Common myeloid progenitor, CD34-positive (primary cell): ENCODE measurements around the gene PRRT2.
A peak's percentile ranks its signal among the peaks of the same experiment; 100 is the strongest.
"Not testable (repeated sequence)": the region's sequence is repeated elsewhere in the genome, so short reads cannot be mapped to it uniquely, and the experiment has no call there.

Source experiments
- CTCF ChIA-PET: fragments of 350-600 bp; sonication (Branson Sonifier 250); formaldehyde crosslinking; loops from one replicate; lab custom pipeline; 2021; ENCODE audit warnings: antibody characterized with exemption; lab: Charles Lee
- POLR2A ChIA-PET: fragments of 350-600 bp; sonication (Branson Sonifier 250); formaldehyde crosslinking; loops from one replicate; lab custom pipeline; 2021; ENCODE audit warnings: antibody characterized with exemption; lab: Charles Lee
- DNase-seq, 3 donors: peaks; one replicate each; pipeline versions ENCODE4 v3.0.0 to v3.0.0-alpha.2; 2013
- H3K27ac ChIP-seq, 2 experiments: 1 replicate in 1 of 2; 2 replicates in 1 of 2; pipeline ENCODE4 v1.7.0; 2013; ENCODE audit warnings: inconsistent platforms in 2 of 2, low read length in 2 of 2, mild to moderate bottlenecking in 2 of 2, low read depth in 1 of 2, moderate library complexity in 1 of 2; ENCODE audit not compliant: severe bottlenecking in 2 of 2, insufficient read depth in 1 of 2, poor library complexity in 1 of 2
- H3K27me3 ChIP-seq, 5 experiments: replicated peaks in 2 of 5; 1 replicate in 3 of 5; 2 replicates in 2 of 5; pipeline versions ENCODE4 v1.6.1 to v1.7.0; 2013; ENCODE audit warnings: low read length in 4 of 5, mild to moderate bottlenecking in 2 of 5, moderate library complexity in 2 of 5, inconsistent platforms in 1 of 5; ENCODE audit not compliant: insufficient read depth in 5 of 5, control insufficient read depth in 4 of 5
- H3K36me3 ChIP-seq, 4 experiments: 1 replicate in 2 of 4; 2 replicates in 2 of 4; pipeline versions ENCODE4 v1.6.1 to v1.7.0; 2013; ENCODE audit warnings: low read length in 3 of 4, control low read depth in 1 of 4, mild to moderate bottlenecking in 1 of 4; ENCODE audit not compliant: control insufficient read depth in 4 of 4, insufficient read depth in 4 of 4
- H3K4me1 ChIP-seq, 4 experiments: 1 replicate in 3 of 4; 2 replicates in 1 of 4; pipeline versions ENCODE4 v1.6.1 to v1.7.1; 2013; ENCODE audit warnings: low read length in 3 of 4, mild to moderate bottlenecking in 3 of 4, control low read depth in 1 of 4, inconsistent platforms in 1 of 4, moderate library complexity in 1 of 4; ENCODE audit not compliant: control insufficient read depth in 4 of 4, insufficient read depth in 4 of 4; ENCODE audit errors: control extremely low read depth in 1 of 4
- H3K4me3 ChIP-seq, 7 experiments: 1 replicate in 4 of 7; 2 replicates in 3 of 7; pipeline versions ENCODE4 v1.5.1 to v1.7.0; 2013; ENCODE audit warnings: mild to moderate bottlenecking in 7 of 7, low read length in 6 of 7, moderate library complexity in 6 of 7, inconsistent platforms in 2 of 7, low read depth in 2 of 7, control low read depth in 1 of 7; ENCODE audit not compliant: insufficient read depth in 4 of 7, control insufficient read depth in 1 of 7; ENCODE audit errors: extremely low read depth in 1 of 7
- H3K9me3 ChIP-seq, 5 experiments: 1 replicate in 4 of 5; 2 replicates in 1 of 5; pipeline versions ENCODE4 v1.6.1 to v1.7.1; 2013; ENCODE audit warnings: low read length in 4 of 5, mild to moderate bottlenecking in 2 of 5, inconsistent platforms in 1 of 5, low read depth in 1 of 5, moderate library complexity in 1 of 5; ENCODE audit not compliant: control insufficient read depth in 4 of 5, insufficient read depth in 2 of 5; ENCODE audit errors: control extremely low read depth in 1 of 5
- WGBS: methylation state at CpG from one replicate; pipeline ENCODE4 v1.1.5; 2013; ENCODE audit not compliant: insufficient coverage; 5-methylcytosine and 5-hydroxymethylcytosine counted together

Gene PRRT2

GRCh38 chr16:29783094-29783953, 28.7 kb upstream of the PRRT2 start:
- peaks cover 0 to 10% (median 5%) of the 10 kb centered on the region in 4 experiments for H3K4me1 ChIP-seq
- not testable (repeated sequence) for H3K9me3 ChIP-seq, DNase-seq, H3K27ac ChIP-seq, H3K27me3 ChIP-seq, H3K4me3 ChIP-seq, H3K36me3 ChIP-seq
- 100% methylated on average over 10 of the region's 13 CpGs for WGBS
- POLR2A ChIA-PET = interaction anchor here (1.0 kb wide), 1 partner anchor 37 kb away, joined by 3 read pairs; the partner anchor contains the start of gene C16orf54
- CTCF ChIA-PET = interaction anchor here (0.7 to 2.9 kb wide), 8 partner anchors 8 to 83 kb away, joined by 3 to 14 read pairs (median 6); no protein-coding TSS in a partner anchor

- ChIA-PET POLR2A (interaction anchor here (0.6 to 1.2 kb wide), 3 partner anchors 27 to 38 kb away, joined by 3 read pairs; partner anchors contain the start of gene C16orf54), CTCF (interaction anchor here (0.7 to 2.9 kb wide), 16 partner anchors 8 to 84 kb away, joined by 3 to 14 read pairs (median 6); no protein-coding TSS in a partner anchor)
- H3K36me3 ChIP-seq = no peaks in the 10 kb centered on the region
Observed at GRCh38 chr16:29784157-29784556, 27.8 kb upstream of the PRRT2 start.

GRCh38 chr16:29784901-29785500, 27.0 kb upstream of the PRRT2 start:
- H3K27ac ChIP-seq = no peak overlapping the region
- H3K27me3 ChIP-seq = no peaks in the 10 kb centered on the region
- H3K36me3 ChIP-seq = no peaks in the 10 kb centered on the region
- peak overlapping the region in 3 of 7 experiments; percentile 35 to 48 (median 39) for H3K4me3 ChIP-seq
- no peaks in the 10 kb centered on the region for H3K9me3 ChIP-seq
- peaks cover 1 to 16% (median 8%) of the 10 kb centered on the region in 4 experiments for H3K4me1 ChIP-seq
- POLR2A ChIA-PET = interaction anchor here (1.1 to 1.2 kb wide), 2 partner anchors 39 to 56 kb away, joined by 3 to 4 read pairs; no protein-coding TSS in a partner anchor
- CTCF ChIA-PET = interaction anchor here (0.9 to 2.9 kb wide), 21 partner anchors 9 to 85 kb away, joined by 3 to 14 read pairs (median 5); partner anchors contain the start of gene PAGR1
- DNase-seq = peak; percentile 46 to 65 (median 64)
- WGBS = 13% methylated on average over 17 of the region's 38 CpGs

More at GRCh38 chr16:29784157-29784556, 27.8 kb upstream of the PRRT2 start:
- no peaks in the 10 kb centered on the region for H3K9me3 ChIP-seq
- DNase-seq = peak in 2 of 3 donors; percentile 33 to 48
- H3K4me1 ChIP-seq = peaks cover 0 to 10% (median 5%) of the 10 kb centered on the region in 4 experiments
- H3K27me3 ChIP-seq = no peaks in the 10 kb centered on the region
- no CpG with 5 or more reads among the region's 2 CpGs for WGBS
- no peak overlapping the region for H3K27ac ChIP-seq
- no peak overlapping the region for H3K4me3 ChIP-seq

DNA sequence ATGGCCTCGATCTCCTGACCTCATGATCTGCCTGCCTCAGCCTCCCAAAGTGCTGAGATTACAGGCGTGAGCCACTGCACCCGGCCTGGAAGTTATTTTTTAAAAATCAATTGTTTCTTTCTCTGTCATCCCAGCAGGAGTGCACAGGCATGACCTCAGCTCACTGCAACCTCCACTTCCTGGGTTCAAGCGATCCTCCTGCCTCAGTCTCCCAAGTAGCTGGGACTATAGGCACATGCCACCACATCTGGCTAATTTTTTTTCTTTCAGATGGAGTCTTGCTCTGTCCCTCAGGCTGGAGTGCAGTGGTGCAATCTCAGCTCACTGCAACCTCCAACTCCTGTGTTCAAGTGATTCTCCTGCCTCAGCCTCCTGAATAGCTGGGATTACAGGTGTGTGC, 24.8 kb upstream of the PRRT2 start:
- POLR2A ChIA-PET, H3K9me3 ChIP-seq, DNase-seq, H3K27ac ChIP-seq, H3K27me3 ChIP-seq, H3K4me3 ChIP-seq, H3K36me3 ChIP-seq: not testable (repeated sequence)
- CTCF ChIA-PET = interaction anchor here (0.7 to 1.3 kb wide), 2 partner anchors 17 to 40 kb away, joined by 3 read pairs; no protein-coding TSS in a partner anchor
- WGBS = 100% methylated on average over 4 of the region's 4 CpGs
- H3K4me1 ChIP-seq = peaks cover 11 to 29% (median 21%) of the 10 kb centered on the region in 4 experiments

DNA sequence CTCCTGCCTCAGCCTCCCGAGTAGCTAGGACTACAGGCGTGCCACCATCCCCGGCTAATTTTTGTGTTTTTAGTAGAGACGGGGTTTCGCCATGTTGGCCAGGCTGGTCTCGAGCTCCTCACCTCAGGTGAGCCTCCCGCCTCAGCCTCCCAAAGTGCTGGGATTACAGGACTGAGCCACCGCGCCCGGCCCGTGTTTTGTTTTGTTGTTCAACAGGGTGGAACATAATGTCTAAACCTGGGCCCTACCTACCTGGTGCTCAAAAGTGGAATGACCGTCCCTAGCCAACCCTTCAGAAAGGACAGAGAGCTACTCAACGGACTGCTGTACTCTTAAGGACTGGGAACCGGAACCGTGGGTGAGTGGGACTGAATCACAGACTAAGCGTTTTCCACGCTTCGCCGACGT, 22.2 kb upstream of the PRRT2 start:
- DNase-seq = no peak
- Histone ChIP-seq H3K27me3 (no peaks in the 10 kb centered on the region), H3K4me3 (peak overlapping the region; percentile 39 to 100 (median 83)), H3K9me3 (no peaks in the 10 kb centered on the region), H3K4me1 (peaks cover 12 to 36% (median 29%) of the 10 kb centered on the region in 4 experiments), H3K36me3 (peaks cover 0 to 11% (median 0%) of the 10 kb centered on the region in 4 experiments), H3K27ac (peak overlapping the region; percentile 66 to 85)
- ChIA-PET CTCF (interaction anchor here (0.7 to 3.8 kb wide), 16 partner anchors 10 to 90 kb away, joined by 3 to 28 read pairs (median 5); partner anchors contain the start of gene ZG16), POLR2A (interaction anchor here (1.0 to 1.8 kb wide), 6 partner anchors 12 to 45 kb away, joined by 3 to 10 read pairs (median 5); partner anchors contain the start of genes MAZ and ZG16)
- WGBS = 80% methylated on average over 19 of the region's 20 CpGs

GRCh38 chr16:29790183-29790948, 21.6 kb upstream of the PRRT2 start, which contains the start of gene KIF22:
TSS of gene KIF22 (plus strand) at chr16:29790751. CDS start at chr16:29790760, 9 bp downstream.
- DNase-seq = peak; percentile 99 to 100 (median 99)
- peak within 1 kb of the TSS; percentile 72 to 86 for H3K27ac ChIP-seq
- no peaks in the 10 kb centered on the region for H3K27me3 ChIP-seq
- no peaks in the 10 kb centered on the region for H3K9me3 ChIP-seq
- ChIA-PET CTCF (interaction anchor here (0.7 to 3.8 kb wide), 15 partner anchors 13 to 90 kb away, joined by 3 to 28 read pairs (median 5); no protein-coding TSS in a partner anchor), POLR2A (interaction anchor here (1.0 to 1.8 kb wide), 6 partner anchors 12 to 45 kb away, joined by 3 to 10 read pairs (median 5); partner anchors contain the start of genes MAZ and ZG16)
- peaks cover 0 to 14% (median 0%) of the 10 kb centered on the region in 4 experiments for H3K36me3 ChIP-seq
- H3K4me3 ChIP-seq = peak within 1 kb of the TSS; percentile 83 to 100 (median 97)
- WGBS = under 1% methylated on average over 58 of the region's 67 CpGs
- H3K4me1 ChIP-seq = peaks cover 12 to 34% (median 26%) of the 10 kb centered on the region in 4 experiments
